ENCODE results near the gene ARL14EPL.

The ARL14EPL gene

GRCh38 chr5:116032094-116032517 lies at the start of gene ARL14EPL:
Gene ARL14EPL, plus strand, starts transcription at chr5:116032472. Its CDS starts 18,994 bp downstream, at chr5:116051466.
- in situ Hi-C loops (cut with MboI; ENCODE audit: low sequenced_read_pairs): no loop called here

GRCh38 chr5:115983519-115983918 lies 48.8 kb upstream of the ARL14EPL start:
- in situ Hi-C loops (cut with MboI; ENCODE audit: low sequenced_read_pairs): no loop called here

DNA sequence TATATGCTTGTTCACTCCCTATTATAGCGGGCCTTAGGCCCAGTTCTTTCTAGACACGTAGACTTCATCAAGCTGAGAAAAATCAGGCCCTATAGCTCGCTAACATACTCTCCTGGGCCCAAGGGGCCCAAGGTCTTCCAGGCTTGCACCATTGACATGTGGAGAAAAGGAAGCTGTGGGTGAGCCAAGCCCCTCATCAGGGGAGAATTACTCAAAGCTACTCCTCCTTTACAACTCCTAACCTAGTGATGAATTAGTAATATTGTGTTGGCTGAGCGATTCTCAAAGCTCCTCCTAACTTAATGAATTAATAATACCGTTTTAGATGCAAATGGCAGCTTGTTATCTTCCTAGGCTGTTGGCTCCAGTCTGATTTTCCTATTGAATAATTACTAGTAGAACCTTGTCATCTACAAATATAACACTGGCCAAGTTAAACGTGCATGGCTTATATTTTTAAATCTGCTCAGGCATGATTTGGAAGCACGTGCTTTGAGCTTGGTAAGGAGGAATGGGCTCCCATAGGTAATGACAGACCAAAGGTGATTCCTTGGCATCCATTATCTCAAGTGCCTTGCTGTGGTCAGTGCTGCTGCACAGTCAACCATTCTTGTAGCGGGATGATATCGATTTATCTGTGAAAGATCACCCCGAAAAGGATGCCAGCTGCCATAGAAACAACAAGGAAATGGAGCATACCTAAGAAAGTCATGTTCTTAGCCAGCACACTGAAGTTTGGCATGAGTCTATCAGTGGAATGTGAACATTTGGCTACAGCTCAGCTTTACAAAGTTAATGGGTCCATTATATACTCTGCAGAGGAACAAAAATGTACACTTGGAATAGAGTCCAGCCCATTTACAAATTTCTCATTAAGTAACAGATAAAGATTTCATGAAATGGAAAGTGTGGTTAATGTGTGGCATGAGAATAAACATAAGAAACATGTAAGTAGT lies 46.2 kb upstream of the ARL14EPL start:
- in situ Hi-C loops (cut with MboI; ENCODE audit: low sequenced_read_pairs): no loop called here

GRCh38 chr5:115988002-115988401 lies 44.3 kb upstream of the ARL14EPL start:
- in situ Hi-C loops (cut with MboI; ENCODE audit: low sequenced_read_pairs): no loop called here

- in situ Hi-C loops (cut with MboI; ENCODE audit: low sequenced_read_pairs): no loop called here
Measured at GRCh38 chr5:115992848-115993350, 39.4 kb upstream of the ARL14EPL start.

GRCh38 chr5:115995351-115995750 lies 36.9 kb upstream of the ARL14EPL start:
- in situ Hi-C loops (cut with MboI; ENCODE audit: low sequenced_read_pairs): no loop called here

- in situ Hi-C loops (cut with MboI; ENCODE audit: low sequenced_read_pairs): no loop called here
Measured at GRCh38 chr5:116002116-116002906, 30.0 kb upstream of the ARL14EPL start.

- in situ Hi-C loops (cut with MboI; ENCODE audit: low sequenced_read_pairs): no loop called here
Measured at GRCh38 chr5:116004248-116004647, 28.0 kb upstream of the ARL14EPL start.

DNA sequence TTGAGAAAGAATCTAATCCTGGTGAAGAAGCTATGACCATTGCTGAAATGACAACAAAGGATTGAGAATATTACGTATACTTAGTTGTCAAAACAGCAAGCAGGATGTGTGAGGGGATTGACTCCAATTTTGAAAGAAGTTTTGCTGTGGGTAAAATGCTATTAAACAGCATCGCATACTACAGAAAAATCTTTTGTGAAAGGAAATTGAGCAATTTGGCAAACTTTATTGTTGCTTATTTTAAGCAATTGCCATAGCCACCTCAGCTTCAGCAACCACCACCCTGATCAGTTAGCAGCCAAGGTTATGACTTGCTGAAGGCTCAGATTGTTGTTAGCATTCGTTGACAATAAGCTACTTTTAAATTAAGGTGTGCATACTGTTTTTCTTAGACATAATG lies 22.5 kb upstream of the ARL14EPL start:
- in situ Hi-C loops (cut with MboI; ENCODE audit: low sequenced_read_pairs): no loop called here

DNA sequence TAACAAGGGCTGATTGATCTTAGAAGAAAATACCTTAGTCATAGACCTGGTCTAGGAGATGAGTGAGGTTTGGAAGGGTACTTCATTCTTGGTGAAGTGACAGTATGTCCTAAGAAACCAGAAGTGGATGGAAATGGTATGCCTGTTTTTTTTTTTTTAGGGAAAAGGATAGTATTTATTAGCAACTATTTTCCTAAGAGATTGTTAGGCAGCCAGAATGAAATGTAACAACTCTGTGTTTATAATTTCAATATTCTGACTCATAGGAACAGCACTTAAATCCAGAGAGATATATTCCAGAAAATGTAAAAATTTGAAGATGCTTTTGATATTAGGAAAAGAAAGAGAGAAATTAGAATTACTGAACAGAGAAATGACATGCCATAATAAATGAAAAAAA lies 21.2 kb upstream of the ARL14EPL start:
- in situ Hi-C loops (cut with MboI; ENCODE audit: low sequenced_read_pairs): no loop called here

DNA sequence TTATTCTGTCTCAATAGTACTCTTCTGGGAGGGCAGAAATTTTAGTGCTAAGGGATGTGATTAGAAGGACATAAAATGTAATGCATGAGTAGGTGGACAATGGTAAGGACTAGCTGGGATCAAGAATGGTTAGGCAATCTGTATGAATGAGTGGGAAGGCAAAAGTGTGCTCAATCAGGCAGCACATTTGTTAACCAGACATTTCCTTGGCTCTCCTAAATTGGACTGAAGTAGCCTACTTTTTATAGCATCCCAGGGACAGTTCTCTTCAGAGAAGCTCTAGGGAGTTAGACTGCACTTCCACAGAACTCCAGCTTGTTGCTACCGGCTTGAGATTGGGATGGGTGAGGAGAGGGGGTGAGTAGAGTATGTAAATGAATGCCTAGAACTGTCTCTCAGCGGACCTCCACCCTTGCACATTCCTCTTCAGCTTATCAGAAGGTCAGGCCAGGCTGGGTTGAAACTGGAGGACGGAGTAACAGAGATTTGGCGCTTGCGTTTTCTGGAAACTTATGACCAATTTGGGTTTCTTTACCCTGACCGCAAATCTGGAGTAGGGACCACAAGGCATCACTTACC lies 19.0 kb upstream of the ARL14EPL start:
- in situ Hi-C loops (cut with MboI; ENCODE audit: low sequenced_read_pairs): no loop called here

DNA sequence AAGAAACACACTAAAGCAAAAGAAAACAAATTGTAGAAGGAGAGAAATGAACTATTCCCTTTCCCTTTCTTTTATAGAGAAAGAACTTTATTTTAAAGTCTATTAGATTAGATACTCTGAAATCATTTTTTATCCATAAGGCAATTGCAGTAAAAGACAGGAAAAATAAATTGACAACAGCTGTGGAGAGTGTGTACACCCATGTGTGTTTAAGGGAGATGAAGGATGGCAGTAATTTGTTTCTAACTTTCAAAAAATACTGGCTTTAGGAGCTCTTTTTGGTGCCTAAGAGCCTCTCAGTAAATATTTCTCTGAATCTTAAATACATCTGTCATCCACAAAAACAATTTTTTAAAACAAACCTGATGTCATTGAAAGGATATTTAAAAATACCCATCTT lies 18.3 kb upstream of the ARL14EPL start:
- in situ Hi-C loops (cut with MboI; ENCODE audit: low sequenced_read_pairs): no loop called here

DNA sequence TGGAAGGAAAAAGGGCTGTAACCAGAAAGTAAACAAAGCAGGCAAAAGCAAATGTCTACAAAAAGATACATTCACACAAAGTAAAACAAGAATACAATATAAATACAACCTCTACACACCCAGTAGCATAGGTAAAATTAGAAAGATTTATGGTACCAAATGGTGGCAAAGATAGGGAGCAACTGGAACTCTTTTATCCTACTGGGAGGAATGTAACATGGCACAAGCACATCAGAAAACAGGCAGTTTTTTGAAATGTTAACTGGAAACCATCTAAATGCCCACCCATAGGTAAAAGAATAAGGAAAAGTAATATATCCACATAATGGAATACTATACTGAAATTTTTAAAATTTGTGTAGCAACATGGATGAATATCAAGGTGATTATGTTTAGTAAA lies 8.7 kb upstream of the ARL14EPL start:
- in situ Hi-C loops (cut with MboI; ENCODE audit: low sequenced_read_pairs): no loop called here

DNA sequence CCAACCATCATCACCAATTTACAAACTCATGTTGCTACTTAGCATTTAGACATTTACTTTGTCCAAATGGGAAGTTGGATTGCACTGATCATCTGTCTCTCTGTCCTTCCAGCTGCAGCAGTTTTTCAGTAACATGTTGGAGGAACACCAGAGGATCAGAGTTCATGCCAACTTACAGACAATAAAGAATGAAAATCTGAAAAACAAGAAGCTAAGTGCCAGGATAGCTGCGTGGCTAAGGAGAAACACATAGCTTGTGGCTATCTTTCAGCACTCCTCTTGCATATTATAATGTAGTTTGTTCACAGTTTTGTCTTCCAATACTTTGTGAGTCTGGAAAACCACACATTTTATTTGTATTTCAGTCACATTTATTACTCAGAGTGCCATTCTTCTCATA lies 6.4 kb upstream of the ARL14EPL start:
- in situ Hi-C loops (cut with MboI; ENCODE audit: low sequenced_read_pairs): no loop called here

DNA sequence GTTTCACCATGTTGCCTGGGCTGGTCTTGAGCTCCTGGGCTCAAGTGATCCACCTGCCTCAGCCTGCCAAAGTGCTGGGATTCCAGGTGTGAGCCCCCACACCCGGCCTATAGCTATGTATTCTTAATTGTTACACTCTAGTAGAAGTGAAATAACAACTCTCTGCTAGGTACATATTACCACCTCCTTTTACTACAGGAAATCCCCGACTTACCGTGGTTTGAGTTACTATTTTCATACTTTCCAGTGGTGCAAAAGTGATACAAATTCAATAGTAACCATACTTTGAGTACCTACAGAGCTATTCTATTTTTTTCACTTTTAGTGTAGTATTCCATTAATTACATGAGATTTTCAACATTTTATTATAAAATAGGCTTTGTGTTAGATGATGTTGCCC lies 719 bp downstream of the ARL14EPL start:
- in situ Hi-C loops (cut with MboI; ENCODE audit: low sequenced_read_pairs): no loop called here

DNA sequence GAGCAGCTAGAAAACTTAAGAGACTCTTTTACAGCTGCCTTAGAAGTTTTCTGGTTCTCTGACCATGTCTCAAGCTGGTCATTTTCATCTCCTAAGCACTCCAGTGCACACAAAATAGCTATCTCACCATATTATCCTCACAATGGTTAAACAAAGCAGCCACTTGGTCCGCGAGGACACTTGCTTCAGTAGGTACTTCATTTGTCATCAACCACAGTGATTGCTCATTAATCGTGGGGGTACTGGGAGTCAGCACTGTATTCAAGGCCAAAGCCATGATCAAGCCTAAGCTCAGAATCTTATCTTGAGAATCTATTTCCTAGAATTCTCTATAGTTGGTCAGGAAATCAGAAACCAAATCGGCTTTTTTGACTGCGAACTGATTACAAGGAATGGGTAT lies 2.9 kb downstream of the ARL14EPL start:
- in situ Hi-C loops (cut with MboI; ENCODE audit: low sequenced_read_pairs): no loop called here

DNA sequence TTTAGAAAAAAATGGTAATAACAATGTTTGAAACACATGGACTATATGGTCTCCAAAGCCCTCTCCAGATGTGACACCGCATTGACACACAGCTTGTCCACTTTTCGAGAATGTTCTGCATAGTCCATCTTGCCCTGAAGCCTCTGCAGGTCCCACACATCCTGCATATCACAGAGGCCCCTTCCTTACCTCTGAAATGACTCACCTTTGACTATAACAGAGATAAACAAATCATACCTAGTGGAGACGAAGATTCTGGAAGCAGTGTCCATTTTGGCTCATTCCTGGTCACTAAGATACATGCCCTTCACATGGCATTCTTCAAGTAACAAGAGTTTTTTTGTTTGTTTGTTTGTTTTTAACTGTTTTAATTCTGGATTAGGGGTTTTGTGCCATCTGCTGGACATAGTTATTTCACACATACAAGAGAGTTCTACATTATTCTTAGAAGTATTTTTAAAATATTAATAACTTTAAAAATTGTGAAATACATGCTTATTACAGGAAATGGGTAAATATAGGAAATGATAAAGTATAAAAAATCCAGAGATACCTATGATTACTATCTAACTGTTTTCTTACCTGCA lies 5.1 kb downstream of the ARL14EPL start:
- in situ Hi-C loops (cut with MboI; ENCODE audit: low sequenced_read_pairs): no loop called here

DNA sequence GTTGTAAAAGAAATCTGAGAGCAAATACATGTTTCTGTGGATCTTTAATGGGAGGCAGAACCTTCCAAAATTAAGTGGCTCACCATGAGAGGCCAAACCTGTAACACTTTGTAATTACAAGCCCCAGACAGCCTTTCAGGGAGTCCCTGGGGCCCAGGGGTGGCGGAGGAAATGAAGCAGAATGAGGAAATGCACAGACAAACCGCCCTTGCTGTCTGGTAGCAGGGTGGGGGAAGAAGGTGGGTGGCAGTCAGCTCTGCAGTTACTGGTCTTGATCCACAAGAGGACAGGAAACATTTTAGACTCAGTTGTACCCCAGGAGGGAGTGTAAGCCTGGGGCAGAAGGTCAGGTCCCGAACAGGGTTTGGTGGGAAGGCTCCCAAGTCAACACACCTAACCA lies 6.5 kb downstream of the ARL14EPL start:
- in situ Hi-C loops (cut with MboI; ENCODE audit: low sequenced_read_pairs): no loop called here

DNA sequence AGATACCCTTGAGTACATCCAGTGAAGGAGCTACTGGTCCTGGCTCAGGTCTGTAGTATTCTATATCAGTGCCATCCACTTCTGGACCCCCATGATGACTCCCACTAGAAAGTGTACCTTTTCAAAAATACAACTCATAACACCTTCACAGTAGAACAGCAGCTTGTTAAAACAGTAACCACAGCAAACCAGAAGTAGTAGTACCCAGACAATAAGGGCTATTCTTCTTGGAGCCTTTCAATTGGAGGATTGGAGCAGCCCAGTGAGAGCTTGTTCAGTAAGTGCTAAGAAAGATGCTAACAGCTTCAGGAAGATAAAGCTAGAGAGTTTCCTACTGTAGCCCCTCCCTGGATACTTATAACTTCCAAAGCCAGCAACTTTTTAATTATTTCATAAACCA lies 10.1 kb downstream of the ARL14EPL start:
- in situ Hi-C loops (cut with MboI; ENCODE audit: low sequenced_read_pairs): no loop called here

DNA sequence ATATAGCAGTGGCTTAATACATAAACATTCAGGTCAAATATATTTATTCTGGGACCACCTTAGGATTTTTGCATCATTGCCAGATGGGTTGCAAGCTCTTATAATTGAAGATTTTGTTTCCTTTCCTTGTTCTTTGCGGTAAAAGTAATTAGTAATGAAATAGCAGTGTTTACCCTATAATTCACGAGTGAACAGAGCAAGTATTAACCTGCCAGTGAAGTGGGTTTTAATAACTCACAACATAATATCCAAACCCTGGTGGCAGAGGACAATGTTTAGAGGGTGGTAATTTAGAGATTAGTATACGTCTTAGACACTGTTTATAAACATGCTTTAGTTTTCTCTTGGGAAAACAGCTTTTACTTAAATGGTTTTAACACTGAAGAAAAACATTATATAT lies 11.8 kb downstream of the ARL14EPL start:
- in situ Hi-C loops (cut with MboI; ENCODE audit: low sequenced_read_pairs): no loop called here

DNA sequence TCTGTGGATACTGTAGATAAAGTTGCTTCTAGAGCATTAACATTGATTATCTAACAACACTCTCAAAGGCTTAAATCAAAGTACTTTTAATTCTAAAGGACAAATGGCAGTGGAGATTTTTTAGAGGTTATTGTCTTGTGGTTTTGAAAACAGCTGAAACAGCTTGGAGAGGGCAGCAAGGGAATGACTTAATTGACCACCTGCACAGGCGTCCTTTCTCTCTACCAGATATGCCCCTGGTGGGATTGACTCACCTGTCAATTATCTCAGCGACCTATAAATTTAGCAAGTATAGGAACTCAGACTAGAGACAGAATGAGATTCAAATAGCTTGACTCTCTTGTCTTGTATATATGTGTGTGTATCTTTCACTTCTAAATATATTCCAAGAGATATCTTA lies 13.5 kb downstream of the ARL14EPL start:
- in situ Hi-C loops (cut with MboI; ENCODE audit: low sequenced_read_pairs): no loop called here

All from HL-60/S4 treated with phorbol 12-myristate 13-acetate at 8.2 ng/mL for 4 days and 3 days (cell line).